ENCODE data around the gene KRTAP5-11.
"Not testable (repeated sequence)": the region's sequence is repeated elsewhere in the genome, so short reads cannot be mapped to it uniquely, and the experiment has no call there.

Gene KRTAP5-11

GRCh38 chr11:71556018-71556417 lies 26.7 kb downstream of the KRTAP5-11 start:
- no peak for DNase-seq (ENCODE audit: low spot score)

GRCh38 chr11:71555508-71555907 lies 27.2 kb downstream of the KRTAP5-11 start:
- no peak for DNase-seq (ENCODE audit: low spot score)

GRCh38 chr11:71554996-71555395 lies 27.7 kb downstream of the KRTAP5-11 start:
- DNase-seq (ENCODE audit: low spot score), result no peak

GRCh38 chr11:71551711-71552110 lies 31.0 kb downstream of the KRTAP5-11 start:
- DNase-seq (ENCODE audit: low spot score), result no peak

- no peak for DNase-seq (ENCODE audit: low spot score)
Observed at GRCh38 chr11:71548716-71549151, 33.9 kb downstream of the KRTAP5-11 start.

GRCh38 chr11:71548120-71548519 lies 34.6 kb downstream of the KRTAP5-11 start, which contains the start of gene KRTAP5-9:
Gene KRTAP5-9, plus strand, starts transcription at chr11:71548420. Its CDS starts 238 bp downstream, at chr11:71548658.
- no peak for DNase-seq (ENCODE audit: low spot score)

- DNase-seq (ENCODE audit: low spot score), result no peak
Observed at GRCh38 chr11:71545405-71545966, 37.2 kb downstream of the KRTAP5-11 start.

GRCh38 chr11:71544525-71545214 lies 38.0 kb downstream of the KRTAP5-11 start:
- DNase-seq (ENCODE audit: low spot score), result no peak

GRCh38 chr11:71543866-71544265 lies 38.8 kb downstream of the KRTAP5-11 start:
- DNase-seq (ENCODE audit: low spot score), result no peak

GRCh38 chr11:71542879-71543777 lies 39.5 kb downstream of the KRTAP5-11 start:
- DNase-seq (ENCODE audit: low spot score), result peak; percentile 32

GRCh38 chr11:71542382-71542781 lies 40.3 kb downstream of the KRTAP5-11 start:
- DNase-seq (ENCODE audit: low spot score), result no peak

- DNase-seq (ENCODE audit: low spot score), result not testable (repeated sequence)
Observed at GRCh38 chr11:71540521-71541304, 42.0 kb downstream of the KRTAP5-11 start.

- not testable (repeated sequence) for DNase-seq (ENCODE audit: low spot score)
Observed at GRCh38 chr11:71539971-71540370, 42.7 kb downstream of the KRTAP5-11 start.

GRCh38 chr11:71539017-71539416 lies 43.7 kb downstream of the KRTAP5-11 start:
- no peak for DNase-seq (ENCODE audit: low spot score)

GRCh38 chr11:71538666-71538990 lies 44.0 kb downstream of the KRTAP5-11 start:
- DNase-seq (ENCODE audit: low spot score), result no peak

- DNase-seq (ENCODE audit: low spot score), result not testable (repeated sequence)
Observed at GRCh38 chr11:71537977-71538665, 44.6 kb downstream of the KRTAP5-11 start, which contains the start of gene KRTAP5-8. Gene KRTAP5-8, plus strand, starts transcription at chr11:71538025. Its CDS starts 31 bp downstream, at chr11:71538056.

- no peak for DNase-seq (ENCODE audit: low spot score)
Observed at GRCh38 chr11:71537537-71537936, 45.1 kb downstream of the KRTAP5-11 start.

- DNase-seq (ENCODE audit: low spot score), result no peak
Observed at GRCh38 chr11:71535825-71536224, 46.9 kb downstream of the KRTAP5-11 start.

GRCh38 chr11:71534711-71535608 lies 47.7 kb downstream of the KRTAP5-11 start:
- not testable (repeated sequence) for DNase-seq (ENCODE audit: low spot score)

All from SK-N-DZ (cell line).